Calu3 (cell line): ENCODE data around the gene TMX1. TPM values are rescaled to one million over a fixed set of nuclear protein-coding genes. Genes with fewer than 3 reads are reported as not detected.
A peak's percentile ranks its signal among the peaks of the same experiment; 100 is the strongest.

Experiments used
- BruUV-seq: library from RNA; stranded (reverse); fragments of 400-500 nt; replicated peaks from 2 replicates; lab custom pipeline; 2021; lab: Mats Ljungman, UMichigan
- CTCF ChIA-PET: fragments of 300-600 bp; sonication (Branson Sonifier 250); formaldehyde crosslinking; loops from one replicate; lab custom pipeline; 2022; ENCODE audit warnings: antibody characterized with exemption; lab: Charles Lee
- DNase-seq: peaks from one replicate; pipeline ENCODE4 v3.0.0; 2022
- H3K27ac Mint-ChIP-seq: one replicate; pipeline ENCODE4 v1.8.0; 2022; ENCODE audit warnings: mixed read lengths; ENCODE audit not compliant: unreplicated experiment
- H3K27me3 Mint-ChIP-seq: one replicate; pipeline ENCODE4 v1.8.0; 2022; ENCODE audit warnings: mixed read lengths; ENCODE audit not compliant: unreplicated experiment
- H3K36me3 Mint-ChIP-seq: one replicate; pipeline ENCODE4 v1.8.0; 2022; ENCODE audit warnings: mild to moderate bottlenecking, moderate library complexity, mixed read lengths; ENCODE audit not compliant: insufficient read depth, unreplicated experiment
- H3K4me1 Mint-ChIP-seq: one replicate; pipeline ENCODE4 v1.8.0; 2022; ENCODE audit warnings: mild to moderate bottlenecking, low read depth, mixed read lengths; ENCODE audit not compliant: unreplicated experiment
- H3K4me3 Mint-ChIP-seq: one replicate; pipeline ENCODE4 v1.8.0; 2022; ENCODE audit warnings: mild to moderate bottlenecking, low read depth, moderate library complexity, mixed read lengths; ENCODE audit not compliant: unreplicated experiment
- H3K9me3 Mint-ChIP-seq: one replicate; pipeline ENCODE4 v1.8.0; 2022; ENCODE audit warnings: low read depth, mixed read lengths; ENCODE audit not compliant: unreplicated experiment
- intact Hi-C: fragments of 100-400 bp; cut with micrococcal nuclease; formaldehyde crosslinking; loops from one replicate; pipeline ENCODE4 v1.10.0; 2022; ENCODE audit not compliant: unreplicated experiment
- total RNA-seq: library from RNA; stranded (reverse); gene quantifications from 2 replicates; pipeline ENCODE4 v1.2.3, GENCODE V29; 2022
- TF ChIP-seq, protein P1 (sequence below): fragments of 200-600 bp; IDR thresholded peaks from one replicate; pipeline ENCODE4 v1.8.0; 2022; ENCODE audit warnings: antibody characterized with exemption; ENCODE audit not compliant: unreplicated experiment

Gene TMX1
- total RNA-seq, 1 experiment from 2014 or later: 53.8 TPM

GRCh38 chr14:51293149-51293911 lies 53.3 kb downstream of the TMX1 start:
- H3K27me3 Mint-ChIP-seq: no peaks in the 10 kb centered on the region
- TF ChIP-seq, protein P1, sequence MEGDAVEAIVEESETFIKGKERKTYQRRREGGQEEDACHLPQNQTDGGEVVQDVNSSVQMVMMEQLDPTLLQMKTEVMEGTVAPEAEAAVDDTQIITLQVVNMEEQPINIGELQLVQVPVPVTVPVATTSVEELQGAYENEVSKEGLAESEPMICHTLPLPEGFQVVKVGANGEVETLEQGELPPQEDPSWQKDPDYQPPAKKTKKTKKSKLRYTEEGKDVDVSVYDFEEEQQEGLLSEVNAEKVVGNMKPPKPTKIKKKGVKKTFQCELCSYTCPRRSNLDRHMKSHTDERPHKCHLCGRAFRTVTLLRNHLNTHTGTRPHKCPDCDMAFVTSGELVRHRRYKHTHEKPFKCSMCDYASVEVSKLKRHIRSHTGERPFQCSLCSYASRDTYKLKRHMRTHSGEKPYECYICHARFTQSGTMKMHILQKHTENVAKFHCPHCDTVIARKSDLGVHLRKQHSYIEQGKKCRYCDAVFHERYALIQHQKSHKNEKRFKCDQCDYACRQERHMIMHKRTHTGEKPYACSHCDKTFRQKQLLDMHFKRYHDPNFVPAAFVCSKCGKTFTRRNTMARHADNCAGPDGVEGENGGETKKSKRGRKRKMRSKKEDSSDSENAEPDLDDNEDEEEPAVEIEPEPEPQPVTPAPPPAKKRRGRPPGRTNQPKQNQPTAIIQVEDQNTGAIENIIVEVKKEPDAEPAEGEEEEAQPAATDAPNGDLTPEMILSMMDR: no peak
- H3K4me3 Mint-ChIP-seq: no peak overlapping the region
- no peaks in the 10 kb centered on the region for H3K9me3 Mint-ChIP-seq
- CTCF ChIA-PET: no interaction called here
- no TSS peak for BruUV-seq
- no peak for DNase-seq
- no peak overlapping the region for H3K27ac Mint-ChIP-seq
- H3K36me3 Mint-ChIP-seq: peaks cover 6% of the 10 kb centered on the region
- intact Hi-C loops: no loop called here
- H3K4me1 Mint-ChIP-seq: peaks cover 18% of the 10 kb centered on the region

- H3K36me3 Mint-ChIP-seq: peaks cover 6% of the 10 kb centered on the region
- TF ChIP-seq, protein P1: no peak
- H3K27ac Mint-ChIP-seq: no peak overlapping the region
- no peak overlapping the region for H3K4me3 Mint-ChIP-seq
- no peaks in the 10 kb centered on the region for H3K27me3 Mint-ChIP-seq
- no peaks in the 10 kb centered on the region for H3K9me3 Mint-ChIP-seq
- H3K4me1 Mint-ChIP-seq: peaks cover 18% of the 10 kb centered on the region
- intact Hi-C loops: no loop called here
- BruUV-seq: no TSS peak
- no peak for DNase-seq
- CTCF ChIA-PET: no interaction called here
Observed at GRCh38 chr14:51293912-51294389, 53.9 kb downstream of the TMX1 start.

DNA sequence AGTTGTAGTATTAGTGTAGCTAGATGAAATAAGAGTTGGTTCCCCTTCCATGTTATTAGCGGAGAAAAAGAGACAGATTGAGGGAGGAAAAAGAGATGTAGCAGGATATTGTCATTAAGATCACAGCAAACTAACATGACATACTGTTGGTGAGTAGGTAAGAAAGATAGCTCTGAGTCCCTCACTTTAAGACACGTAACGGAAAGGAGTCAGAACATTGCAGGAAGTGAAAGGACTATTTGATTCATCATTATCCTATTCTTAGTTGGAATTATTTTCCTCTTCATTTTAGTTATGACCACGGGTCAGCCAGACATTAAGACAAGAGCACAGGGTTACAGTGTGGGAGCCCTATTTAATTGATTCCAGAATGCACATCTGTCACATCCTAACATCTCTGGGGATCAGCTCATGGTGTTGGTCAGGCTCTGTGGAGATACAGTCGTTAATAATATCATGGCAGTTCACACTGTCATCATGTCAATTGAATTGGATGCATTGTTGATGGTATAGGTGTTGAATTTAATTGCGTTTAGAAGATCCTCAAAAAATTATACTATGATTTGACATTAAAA lies 55.0 kb downstream of the TMX1 start:
- Mint-ChIP-seq H3K36me3 (no peaks in the 10 kb centered on the region), H3K9me3 (no peaks in the 10 kb centered on the region), H3K4me1 (peaks cover 18% of the 10 kb centered on the region), H3K27me3 (no peaks in the 10 kb centered on the region), H3K4me3 (no peak overlapping the region), H3K27ac (peak overlapping the region; percentile 23)
- CTCF ChIA-PET: no interaction called here
- BruUV-seq: no TSS peak
- DNase-seq: no peak
- intact Hi-C loops: no loop called here
- TF ChIP-seq, protein P1: no peak

GRCh38 chr14:51295646-51296263 lies 55.7 kb downstream of the TMX1 start:
- TF ChIP-seq, protein P1: no peak
- no peak overlapping the region for H3K4me3 Mint-ChIP-seq
- intact Hi-C loops: no loop called here
- no peaks in the 10 kb centered on the region for H3K36me3 Mint-ChIP-seq
- H3K9me3 Mint-ChIP-seq: no peaks in the 10 kb centered on the region
- H3K4me1 Mint-ChIP-seq: peaks cover 18% of the 10 kb centered on the region
- H3K27me3 Mint-ChIP-seq: no peaks in the 10 kb centered on the region
- no peak for DNase-seq
- no TSS peak for BruUV-seq
- CTCF ChIA-PET: no interaction called here
- H3K27ac Mint-ChIP-seq: peak overlapping the region; percentile 61
